ENCODE data around the gene PITHD1.
A peak's percentile ranks its signal among the peaks of the same experiment; 100 is the strongest.
"Not testable (repeated sequence)": the region's sequence is repeated elsewhere in the genome, so short reads cannot be mapped to it uniquely, and the experiment has no call there.

Gene PITHD1

GRCh38 chr1:23777979-23778814 lies at the start of gene PITHD1:
TSS of gene PITHD1 (plus strand) at chr1:23778418. CDS start at chr1:23778516, 98 bp downstream.
- DNase-seq: peak; percentile 75

GRCh38 chr1:23732363-23733224 lies 45.6 kb upstream of the PITHD1 start:
- no peak for DNase-seq

- DNase-seq: not testable (repeated sequence)
Observed at GRCh38 chr1:23733281-23733680, 44.9 kb upstream of the PITHD1 start.

GRCh38 chr1:23736437-23737134 lies 41.6 kb upstream of the PITHD1 start:
- DNase-seq: no peak

GRCh38 chr1:23741609-23742008 lies 36.6 kb upstream of the PITHD1 start:
- DNase-seq: no peak

GRCh38 chr1:23742670-23743286 lies 35.4 kb upstream of the PITHD1 start:
- DNase-seq: no peak

- DNase-seq: peak; percentile 32
Observed at GRCh38 chr1:23743287-23744152, 34.7 kb upstream of the PITHD1 start, which contains the start of gene ELOA. TSS of gene ELOA (plus strand) at chr1:23743471. CDS start at chr1:23743504, 33 bp downstream.

- DNase-seq: peak; percentile 10
Observed at GRCh38 chr1:23745515-23745914, 32.7 kb upstream of the PITHD1 start.

- no peak for DNase-seq
Observed at GRCh38 chr1:23748016-23748415, 30.2 kb upstream of the PITHD1 start.

- peak; percentile 9 for DNase-seq
Observed at GRCh38 chr1:23751050-23751814, 27.0 kb upstream of the PITHD1 start.

GRCh38 chr1:23751815-23752200 lies 26.4 kb upstream of the PITHD1 start:
- no peak for DNase-seq

- no peak for DNase-seq
Observed at GRCh38 chr1:23752909-23753308, 25.3 kb upstream of the PITHD1 start.

- no peak for DNase-seq
Observed at GRCh38 chr1:23756676-23757075, 21.5 kb upstream of the PITHD1 start.

GRCh38 chr1:23757812-23758211 lies 20.4 kb upstream of the PITHD1 start:
- DNase-seq: no peak

- no peak for DNase-seq
Observed at GRCh38 chr1:23759277-23759676, 18.9 kb upstream of the PITHD1 start.

GRCh38 chr1:23763041-23763577 lies 15.1 kb upstream of the PITHD1 start:
- no peak for DNase-seq

GRCh38 chr1:23768733-23769132 lies 9.5 kb upstream of the PITHD1 start:
- no peak for DNase-seq

GRCh38 chr1:23772049-23772853 lies 6.0 kb upstream of the PITHD1 start:
- no peak for DNase-seq

- no peak for DNase-seq
Observed at GRCh38 chr1:23772854-23773242, 5.4 kb upstream of the PITHD1 start.

Data from GF-D8 (cell line).